ENCODE measurements around the gene CDH8.

- TF ChIP-seq EZH2 (IDR thresholded peaks at IDR 0.05) (no peak), POLR2AphosphoS5 (IDR thresholded peaks at IDR 0.05; ENCODE audit: borderline replicate concordance, low read depth, low read length) (no peak), FOXP2 (optimal IDR thresholded peaks at IDR 0.05; ENCODE audit: control extremely low read depth, extremely low read length, insufficient read depth) (no peak)
Observed at GRCh38 chr16:61872778-61873119, 163.5 kb downstream of the CDH8 start.
